Central memory CD8-positive, alpha-beta T cell (primary cell): Measurements from ENCODE around the gene ZC3H13.

Source experiments
- ATAC-seq: fragments of 150-1000 bp; cut with Tn5 transposase; replicated peaks from 2 replicates; pipeline ENCODE4 v1.10.0; 2022; ENCODE audit warnings: mild to moderate bottlenecking, moderate FRiP score, moderate number of reproducible peaks; ENCODE audit not compliant: poor library complexity, severe bottlenecking; ENCODE audit errors: extremely low read depth
- DNase-seq, 2 donors: peaks; one replicate each; pipeline ENCODE4 v3.0.0; 2021; ENCODE audit warnings: low spot score in 2 of 2
- H3K27ac Mint-ChIP-seq: one replicate; pipeline ENCODE4 v1.8.0; 2022; ENCODE audit warnings: low read depth, mild to moderate bottlenecking, moderate library complexity, mixed read lengths
- H3K27me3 Mint-ChIP-seq: one replicate; pipeline ENCODE4 v1.8.0; 2022; ENCODE audit warnings: mixed read lengths
- H3K36me3 Mint-ChIP-seq: one replicate; pipeline ENCODE4 v1.8.0; 2022; ENCODE audit warnings: mild to moderate bottlenecking, moderate library complexity, mixed read lengths; ENCODE audit not compliant: insufficient read depth
- H3K4me1 Mint-ChIP-seq: one replicate; pipeline ENCODE4 v1.8.0; 2022; ENCODE audit warnings: mixed read lengths
- H3K4me3 Mint-ChIP-seq: one replicate; pipeline ENCODE4 v1.8.0; 2022; ENCODE audit warnings: mild to moderate bottlenecking, moderate library complexity, mixed read lengths
- H3K9me3 Mint-ChIP-seq: one replicate; pipeline ENCODE4 v1.8.0; 2022; ENCODE audit warnings: mixed read lengths

The ZC3H13 gene

DNA sequence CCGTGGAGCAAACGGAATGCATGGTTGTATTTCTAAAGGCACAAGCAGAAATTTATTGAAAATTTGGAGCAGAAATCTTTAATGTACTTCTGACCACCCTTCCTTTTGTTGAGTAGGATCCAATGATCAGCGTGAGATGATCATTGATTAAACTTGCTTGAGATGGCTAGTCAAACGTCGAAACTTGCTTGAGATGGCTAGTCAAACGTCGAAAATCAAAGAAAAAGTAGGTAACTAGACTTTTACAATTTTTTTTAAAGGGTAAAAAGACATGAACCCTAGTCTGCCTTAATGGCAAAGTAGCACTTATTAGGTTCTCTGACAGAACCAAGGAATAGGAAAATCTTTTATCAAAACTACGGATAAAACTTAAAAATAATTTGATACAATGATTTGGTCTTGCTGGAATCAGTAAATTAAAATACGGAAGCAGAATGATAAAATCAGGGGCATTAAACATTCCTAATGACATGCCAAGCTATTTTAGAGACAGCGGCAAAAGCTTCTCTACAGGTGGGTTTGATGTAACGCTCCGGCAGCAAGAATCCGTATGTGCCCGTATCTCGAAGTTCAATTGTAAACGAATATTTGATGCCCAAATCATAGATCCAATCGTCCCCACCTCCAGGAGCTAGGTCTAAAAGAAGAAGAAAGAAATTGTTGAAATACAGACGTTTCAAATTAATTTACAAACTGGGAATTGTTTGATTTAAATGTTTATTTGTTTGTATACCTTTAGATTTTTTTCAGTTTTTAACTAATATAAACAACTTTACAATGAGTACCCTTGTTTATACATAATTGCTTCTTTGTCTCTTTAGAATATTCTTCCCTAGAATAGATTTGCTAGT lies 841 bp upstream of the ZC3H13 start:
- Mint-ChIP-seq H3K27ac (peak overlapping the region; percentile 100), H3K36me3 (peaks cover 8% of the 10 kb centered on the region)

DNA sequence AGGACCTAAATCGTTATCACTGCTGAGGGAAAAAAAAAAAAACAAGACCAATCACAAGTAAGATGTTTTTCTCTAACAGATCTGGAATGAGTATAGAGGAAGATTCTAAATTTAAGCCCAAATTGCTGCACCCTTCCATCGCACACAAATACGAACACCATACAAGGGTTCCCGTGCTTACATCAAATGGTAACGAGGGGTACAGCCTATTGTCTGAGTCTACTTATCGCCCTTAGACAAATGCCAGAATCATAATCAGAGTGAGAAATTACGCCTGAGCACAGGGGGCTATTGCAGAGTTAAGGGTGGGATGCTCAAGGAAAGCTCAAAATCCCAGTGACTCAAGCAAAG lies 603 bp downstream of the ZC3H13 start:
- H3K4me3 Mint-ChIP-seq, result peak overlapping the region; percentile 95
- peak; percentile 37 for ATAC-seq
- H3K4me1 Mint-ChIP-seq, result peaks cover 36% of the 10 kb centered on the region
- H3K27ac Mint-ChIP-seq, result peak overlapping the region; percentile 100
- no peaks in the 10 kb centered on the region for H3K9me3 Mint-ChIP-seq
- no peak for DNase-seq
- peaks cover 8% of the 10 kb centered on the region for H3K36me3 Mint-ChIP-seq
- H3K27me3 Mint-ChIP-seq, result peaks cover 31% of the 10 kb centered on the region

More for the DNA sequence above, 841 bp upstream of the ZC3H13 start:
- peaks cover 29% of the 10 kb centered on the region for H3K4me1 Mint-ChIP-seq
- DNase-seq (no peak), ATAC-seq (no peak)
- H3K9me3 Mint-ChIP-seq, result no peaks in the 10 kb centered on the region
- peak overlapping the region; percentile 95 for H3K4me3 Mint-ChIP-seq
- H3K27me3 Mint-ChIP-seq, result peaks cover 33% of the 10 kb centered on the region

DNA sequence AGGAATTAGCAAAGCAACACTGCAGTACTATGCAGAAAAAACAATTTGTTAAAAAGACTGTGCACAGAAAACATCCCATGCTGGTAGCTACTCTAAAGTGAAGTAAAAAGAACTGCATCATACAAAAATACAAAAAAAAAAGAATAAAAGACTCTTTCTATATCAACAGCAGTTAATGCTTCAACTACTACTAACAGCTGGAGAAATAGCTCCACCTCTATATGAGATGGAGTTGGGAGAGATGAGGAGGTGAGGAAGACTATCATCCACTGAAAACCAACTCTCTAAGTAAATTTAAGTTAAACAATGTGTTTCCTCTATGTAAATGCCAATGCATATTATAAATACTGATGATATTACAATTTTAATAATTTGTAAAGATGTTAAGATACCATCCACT lies 1.8 kb downstream of the ZC3H13 start:
- no peaks in the 10 kb centered on the region for H3K9me3 Mint-ChIP-seq
- ATAC-seq (no peak), DNase-seq (no peak)
- H3K27ac Mint-ChIP-seq, result no peak overlapping the region
- peak overlapping the region; percentile 11 for H3K4me3 Mint-ChIP-seq
- H3K4me1 Mint-ChIP-seq, result peaks cover 36% of the 10 kb centered on the region
- H3K27me3 Mint-ChIP-seq, result peaks cover 21% of the 10 kb centered on the region
- H3K36me3 Mint-ChIP-seq, result peaks cover 8% of the 10 kb centered on the region

DNA sequence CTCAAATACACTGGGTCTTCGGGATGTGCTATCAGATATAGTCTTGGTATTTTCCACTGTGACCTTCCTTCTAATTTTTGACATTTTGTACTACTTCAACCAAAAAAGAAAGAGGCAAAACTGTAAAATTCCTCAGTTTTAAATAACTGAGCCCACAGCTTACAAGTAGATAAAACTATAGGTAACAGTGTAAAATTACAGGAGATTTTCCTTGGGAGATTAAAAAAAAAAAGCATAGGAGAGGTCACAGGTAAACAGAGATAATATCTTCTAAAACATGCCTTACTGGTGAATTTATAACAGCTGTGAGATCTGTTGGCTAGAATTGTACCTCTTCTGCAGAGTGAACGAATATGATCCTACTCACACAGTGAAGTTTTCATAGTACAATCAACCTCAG lies 7.1 kb downstream of the ZC3H13 start:
- ATAC-seq, result no peak
- Mint-ChIP-seq H3K9me3 (no peaks in the 10 kb centered on the region), H3K27ac (no peak overlapping the region), H3K4me1 (peaks cover 22% of the 10 kb centered on the region), H3K36me3 (peaks cover 15% of the 10 kb centered on the region), H3K4me3 (no peak overlapping the region), H3K27me3 (no peaks in the 10 kb centered on the region)
- no peak for DNase-seq

DNA sequence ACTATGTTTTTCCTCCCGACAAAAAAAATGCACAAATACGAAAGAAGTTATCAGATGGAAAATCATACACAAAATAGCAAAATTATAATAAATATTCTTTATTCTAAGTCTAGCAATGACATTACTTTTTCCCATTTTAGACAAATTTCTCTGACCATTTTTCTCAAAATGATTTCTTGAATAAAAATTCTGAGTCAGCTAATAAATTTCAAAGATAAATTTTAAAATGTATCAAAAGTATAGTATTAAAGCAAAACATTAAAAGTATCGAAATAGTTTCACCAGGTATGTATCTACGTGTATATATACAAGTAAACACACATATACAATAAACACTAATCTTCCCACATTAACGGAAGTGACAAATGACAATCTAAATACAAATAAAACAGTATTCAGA lies 8.9 kb downstream of the ZC3H13 start:
- Mint-ChIP-seq H3K27me3 (no peaks in the 10 kb centered on the region), H3K9me3 (no peaks in the 10 kb centered on the region), H3K4me3 (no peak overlapping the region), H3K36me3 (peaks cover 20% of the 10 kb centered on the region), H3K27ac (no peak overlapping the region), H3K4me1 (peaks cover 16% of the 10 kb centered on the region)
- DNase-seq (no peak), ATAC-seq (no peak)

DNA sequence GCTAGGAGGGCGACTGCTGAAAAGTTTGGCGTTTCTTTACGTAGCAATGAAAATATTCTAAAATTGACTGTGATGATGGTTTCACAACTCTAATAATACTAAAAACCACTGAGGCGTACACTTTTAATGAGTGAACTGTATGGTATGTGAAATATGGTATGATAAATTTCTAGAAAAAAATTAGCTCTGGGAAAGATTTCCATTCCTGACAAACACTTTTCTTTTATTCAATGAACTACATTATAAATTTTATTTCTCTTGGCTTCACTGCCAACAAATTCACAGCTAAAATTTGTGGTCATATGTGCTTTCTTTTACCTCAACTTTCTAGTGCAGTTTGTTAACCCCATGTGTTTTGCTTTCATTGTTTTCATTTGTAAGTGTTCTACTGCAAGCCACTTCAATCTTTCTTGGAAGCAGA lies 11.1 kb downstream of the ZC3H13 start:
- H3K9me3 Mint-ChIP-seq, result no peaks in the 10 kb centered on the region
- H3K27ac Mint-ChIP-seq, result no peak overlapping the region
- ATAC-seq (no peak), DNase-seq (no peak)
- peaks cover 29% of the 10 kb centered on the region for H3K36me3 Mint-ChIP-seq
- H3K4me1 Mint-ChIP-seq, result peaks cover 14% of the 10 kb centered on the region
- H3K27me3 Mint-ChIP-seq, result no peaks in the 10 kb centered on the region
- no peak overlapping the region for H3K4me3 Mint-ChIP-seq

DNA sequence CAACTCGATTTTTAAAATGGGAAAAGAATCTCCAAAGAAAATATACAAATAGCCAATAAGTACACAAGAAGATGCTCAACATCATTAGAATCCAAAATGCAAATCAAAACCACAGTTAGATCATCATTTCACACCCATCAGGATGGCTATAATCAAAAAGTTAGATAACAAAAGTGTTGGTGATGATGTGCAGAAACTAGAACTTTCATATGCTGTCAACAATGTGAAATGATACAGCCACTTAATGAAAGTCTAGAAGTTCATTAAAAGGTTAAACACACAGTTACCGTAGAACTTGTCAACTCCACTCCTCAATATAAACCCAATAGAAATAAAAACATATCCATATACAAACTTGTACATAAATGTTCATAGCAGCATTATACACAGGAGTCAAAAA lies 11.8 kb downstream of the ZC3H13 start:
- no peak overlapping the region for H3K4me3 Mint-ChIP-seq
- no peaks in the 10 kb centered on the region for H3K27me3 Mint-ChIP-seq
- peaks cover 20% of the 10 kb centered on the region for H3K4me1 Mint-ChIP-seq
- H3K27ac Mint-ChIP-seq, result no peak overlapping the region
- no peaks in the 10 kb centered on the region for H3K9me3 Mint-ChIP-seq
- DNase-seq (no peak), ATAC-seq (no peak)
- H3K36me3 Mint-ChIP-seq, result peaks cover 35% of the 10 kb centered on the region

DNA sequence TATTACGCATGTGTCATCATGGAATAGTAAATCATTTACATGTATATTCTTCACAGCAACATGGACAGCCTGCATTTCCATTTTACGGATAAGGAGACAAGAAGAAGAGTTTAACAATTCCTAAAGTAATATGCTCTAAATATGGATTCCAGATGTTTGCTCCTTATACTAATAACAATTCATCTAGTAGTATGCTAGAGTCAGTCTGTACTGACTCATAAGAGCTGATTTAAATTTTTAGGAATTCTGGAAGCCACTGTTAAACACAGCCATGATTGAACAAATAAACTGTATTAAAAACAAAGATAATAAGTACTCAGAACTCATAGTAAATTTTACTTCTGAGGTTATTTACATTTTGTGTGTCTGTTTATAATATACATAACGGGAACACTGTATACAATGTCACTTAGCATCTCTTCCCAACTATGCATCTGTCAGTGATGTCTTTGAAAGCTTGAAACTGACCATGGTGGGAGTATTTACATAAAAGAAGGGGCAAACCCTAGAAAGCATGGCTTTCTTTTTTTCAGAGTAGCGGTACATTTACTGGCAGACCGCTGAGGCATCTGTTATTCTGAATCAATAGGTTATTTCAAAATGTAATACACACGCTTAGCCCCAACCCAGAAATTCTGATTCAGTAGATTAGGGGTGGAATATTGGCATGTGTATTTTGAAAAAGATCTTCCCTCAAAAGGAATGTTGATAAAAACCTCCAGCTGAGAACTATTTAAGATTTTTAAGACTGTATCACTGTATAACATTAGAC lies 12.9 kb downstream of the ZC3H13 start:
- peaks cover 36% of the 10 kb centered on the region for H3K36me3 Mint-ChIP-seq
- no peaks in the 10 kb centered on the region for H3K9me3 Mint-ChIP-seq
- H3K4me3 Mint-ChIP-seq, result no peak overlapping the region
- H3K4me1 Mint-ChIP-seq, result peaks cover 23% of the 10 kb centered on the region
- no peak for ATAC-seq
- H3K27me3 Mint-ChIP-seq, result no peaks in the 10 kb centered on the region
- H3K27ac Mint-ChIP-seq, result no peak overlapping the region
- DNase-seq, result no peak

DNA sequence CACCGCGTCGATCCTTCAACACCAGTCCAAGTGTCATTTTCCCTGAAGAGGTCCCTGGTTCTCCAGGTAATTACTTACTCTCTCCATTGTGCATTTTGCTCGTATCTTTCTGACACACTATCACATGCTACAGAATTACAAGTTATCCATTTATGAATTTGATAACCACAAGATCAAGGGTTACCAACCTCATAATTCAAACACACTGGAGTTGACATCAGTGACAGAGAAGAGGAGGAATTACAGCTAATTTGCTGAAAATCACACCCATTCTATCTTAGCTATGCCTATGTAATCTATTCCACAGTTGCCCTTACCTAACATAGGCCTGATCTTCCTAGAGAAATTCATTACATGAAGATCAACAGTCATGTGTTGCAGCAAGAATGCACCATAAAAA lies 14.2 kb downstream of the ZC3H13 start:
- no peaks in the 10 kb centered on the region for H3K27me3 Mint-ChIP-seq

DNA sequence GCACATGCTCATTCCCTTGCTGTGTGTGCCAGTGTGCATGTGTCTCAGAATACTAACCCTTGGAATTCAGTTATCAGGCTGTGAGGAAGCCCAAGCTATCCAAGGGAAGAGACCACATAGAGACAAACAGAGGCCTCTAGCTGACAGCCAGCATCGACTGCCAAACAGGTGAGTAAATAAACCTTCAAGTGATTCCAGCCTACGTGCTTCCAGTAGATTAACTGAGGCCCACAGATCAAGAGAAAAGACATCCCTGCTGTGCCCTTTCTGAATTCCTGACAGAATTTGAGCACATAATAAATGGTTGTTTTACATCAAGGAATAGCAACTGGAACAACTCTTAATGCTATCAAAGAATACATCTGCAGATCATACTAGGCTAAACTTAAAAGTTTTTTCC lies 17.5 kb downstream of the ZC3H13 start:
- Mint-ChIP-seq H3K4me3 (no peak overlapping the region), H3K27ac (no peak overlapping the region), H3K36me3 (peaks cover 34% of the 10 kb centered on the region), H3K4me1 (peaks cover 43% of the 10 kb centered on the region), H3K9me3 (no peaks in the 10 kb centered on the region), H3K27me3 (no peaks in the 10 kb centered on the region)
- no peak for DNase-seq
- no peak for ATAC-seq

More for the DNA sequence above, 14.2 kb downstream of the ZC3H13 start:
- Mint-ChIP-seq H3K27ac (peak overlapping the region; percentile 15), H3K36me3 (peaks cover 36% of the 10 kb centered on the region), H3K9me3 (no peaks in the 10 kb centered on the region), H3K4me3 (no peak overlapping the region), H3K4me1 (peaks cover 35% of the 10 kb centered on the region)
- ATAC-seq, result no peak
- no peak for DNase-seq

DNA sequence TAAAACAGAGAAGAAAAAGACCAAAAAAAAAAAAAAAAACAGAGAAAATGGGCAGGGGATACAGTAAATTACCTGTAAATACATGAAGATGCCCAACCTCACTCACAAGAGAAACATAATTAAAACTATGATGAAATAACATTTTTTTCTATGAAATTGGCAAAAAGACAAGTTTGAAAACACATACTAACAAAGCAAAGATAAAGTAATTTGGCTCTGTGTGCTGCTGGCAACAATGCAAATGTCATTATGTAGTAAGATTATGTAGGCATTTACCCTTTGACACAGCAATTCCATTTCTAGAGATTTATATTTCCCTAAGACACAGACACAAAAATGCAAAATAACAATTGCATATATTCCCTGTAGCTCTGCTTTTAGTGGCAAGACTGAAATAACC lies 20.2 kb downstream of the ZC3H13 start:
- Mint-ChIP-seq H3K27ac (peak overlapping the region; percentile 13), H3K27me3 (no peaks in the 10 kb centered on the region), H3K36me3 (peaks cover 28% of the 10 kb centered on the region), H3K4me3 (no peak overlapping the region), H3K4me1 (peaks cover 52% of the 10 kb centered on the region), H3K9me3 (no peaks in the 10 kb centered on the region)
- ATAC-seq, result no peak
- DNase-seq, result no peak

DNA sequence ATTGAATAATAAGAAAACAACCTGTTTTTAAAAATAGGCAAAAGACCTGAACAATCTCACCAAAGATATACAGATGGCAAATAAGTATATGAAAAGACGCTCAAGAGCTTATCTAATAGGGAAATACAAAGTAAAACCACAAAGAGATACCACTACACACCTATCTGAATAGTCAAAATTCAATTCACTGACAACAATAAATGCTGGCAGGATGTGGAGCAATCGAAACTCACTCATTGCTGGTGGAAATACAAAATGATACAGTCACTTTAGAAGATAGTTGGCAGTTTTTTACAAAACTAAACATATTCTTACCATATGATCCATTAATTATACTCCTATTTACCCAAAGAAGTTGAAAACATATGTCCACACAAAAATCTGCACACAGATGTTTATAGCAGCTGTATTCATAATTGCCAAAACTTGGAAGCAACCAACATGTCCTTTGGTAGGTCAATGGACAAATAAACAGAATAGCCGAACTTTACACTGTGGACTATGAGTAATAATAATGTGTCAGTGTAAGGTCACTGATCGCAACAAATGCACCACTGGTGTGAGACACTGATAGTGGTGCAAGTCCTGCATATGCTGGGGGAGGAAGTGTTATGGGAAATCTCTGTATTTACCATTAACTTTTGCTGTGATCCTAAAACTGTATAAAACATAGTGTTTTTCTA lies 20.8 kb downstream of the ZC3H13 start:
- H3K4me1 Mint-ChIP-seq, result peaks cover 54% of the 10 kb centered on the region
- H3K36me3 Mint-ChIP-seq, result peaks cover 25% of the 10 kb centered on the region
- peak overlapping the region; percentile 13 for H3K27ac Mint-ChIP-seq
- ATAC-seq (no peak), DNase-seq (no peak)
- no peaks in the 10 kb centered on the region for H3K27me3 Mint-ChIP-seq
- no peaks in the 10 kb centered on the region for H3K9me3 Mint-ChIP-seq
- no peak overlapping the region for H3K4me3 Mint-ChIP-seq
